ENCODE measurements around the gene C6orf52.
"Not testable (repeated sequence)": the region's sequence is repeated elsewhere in the genome, so short reads cannot be mapped to it uniquely, and the experiment has no call there.

- not testable (repeated sequence) for TF ChIP-seq EZH2phosphoT487 (IDR thresholded peaks at IDR 0.05; ENCODE audit: insufficient read depth, low read depth); EZH2 (IDR thresholded peaks at IDR 0.05; ENCODE audit: insufficient read depth, poor library complexity, severe bottlenecking)
These were observed 28.8 kb downstream of the C6orf52 start for GRCh38 chr6:10665595-10665994.
